HL-60/S4 (cell line): ENCODE data around the gene HHATL.

Source experiments
- in situ Hi-C: fragments of 300-500 bp; cut with MboI; formaldehyde crosslinking; loops from 2 replicates; pipeline ENCODE4 v1.14.3; 2022; ENCODE audit warnings: low sequenced_read_pairs

The HHATL gene

GRCh38 chr3:42656680-42657610 lies 45.7 kb downstream of the HHATL start:
- in situ Hi-C loops, result no loop called here

GRCh38 chr3:42655980-42656679 lies 46.5 kb downstream of the HHATL start:
- in situ Hi-C loops, result no loop called here

GRCh38 chr3:42655331-42655888 lies 47.2 kb downstream of the HHATL start:
- in situ Hi-C loops, result no loop called here

- in situ Hi-C loops, result no loop called here
These were observed 48.0 kb downstream of the HHATL start for GRCh38 chr3:42654331-42655201.

GRCh38 chr3:42653560-42654330 lies 48.9 kb downstream of the HHATL start, which contains the start of gene ZBTB47:
Gene ZBTB47 (plus strand): TSS chr3:42653697. CDS start chr3:42658356, 4,659 bp downstream.
- in situ Hi-C loops, result no loop called here

- in situ Hi-C loops, result no loop called here
These were observed 49.4 kb downstream of the HHATL start for GRCh38 chr3:42653303-42653559.

- in situ Hi-C loops, result no loop called here
These were observed 49.8 kb downstream of the HHATL start for GRCh38 chr3:42652611-42653302.

- in situ Hi-C loops, result no loop called here
These were observed 50.4 kb downstream of the HHATL start for GRCh38 chr3:42652251-42652610.

- in situ Hi-C loops, result no loop called here
These were observed 51.1 kb downstream of the HHATL start for GRCh38 chr3:42651248-42652091.

GRCh38 chr3:42649783-42650182 lies 52.8 kb downstream of the HHATL start:
- in situ Hi-C loops, result no loop called here

- in situ Hi-C loops, result no loop called here
These were observed 53.6 kb downstream of the HHATL start for GRCh38 chr3:42649006-42649405.

GRCh38 chr3:42647821-42648459 lies 54.7 kb downstream of the HHATL start:
- in situ Hi-C loops, result no loop called here
